Activated CD4-positive, alpha-beta T cell treated with anti-CD3 and anti-CD28 coated beads, Interleukin-2, amount 50 U/mL, for 48 hours (primary cell): ENCODE data around the gene PGGHG.

Source experiments
- DNase-seq, 2 experiments: peaks; one replicate each; pipeline ENCODE4 v3.0.0-alpha.2; 2020

Gene PGGHG

DNA sequence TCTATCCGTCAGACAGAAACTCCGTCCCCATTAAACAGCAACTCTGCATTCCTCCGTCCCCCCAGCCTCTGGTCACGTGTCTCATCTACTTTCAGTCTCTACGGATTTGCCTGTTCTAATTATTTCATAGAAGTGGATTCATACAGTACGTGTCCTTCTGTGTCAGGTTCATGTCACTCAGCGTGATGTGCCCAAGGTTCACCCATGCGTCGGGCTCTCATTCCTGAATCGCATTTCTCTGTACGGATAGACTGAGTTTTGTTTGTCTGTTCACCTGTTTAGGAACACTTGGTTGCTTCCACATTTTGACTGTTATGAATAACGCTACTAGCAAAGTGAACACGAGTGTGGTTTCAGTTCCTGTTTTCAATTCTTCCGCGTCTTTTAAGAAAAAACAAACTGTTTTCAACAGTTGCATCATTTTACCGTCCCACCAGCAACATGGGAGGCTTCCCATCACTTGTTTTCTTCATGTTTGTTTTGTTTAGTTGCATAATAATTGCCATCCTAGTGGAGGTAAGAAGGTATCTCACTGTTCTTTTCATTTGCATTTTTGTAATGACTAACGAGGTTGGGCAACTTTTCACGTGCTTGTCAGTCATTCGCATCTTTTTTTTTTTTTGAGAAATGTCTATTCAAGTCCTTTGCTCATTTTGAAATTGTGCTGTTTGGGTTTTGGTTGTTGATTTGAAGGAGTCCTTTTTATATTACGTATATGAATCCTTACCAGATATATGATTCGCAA, 19.6 kb upstream of the PGGHG start:
- DNase-seq: peak; percentile 45 to 63

DNA sequence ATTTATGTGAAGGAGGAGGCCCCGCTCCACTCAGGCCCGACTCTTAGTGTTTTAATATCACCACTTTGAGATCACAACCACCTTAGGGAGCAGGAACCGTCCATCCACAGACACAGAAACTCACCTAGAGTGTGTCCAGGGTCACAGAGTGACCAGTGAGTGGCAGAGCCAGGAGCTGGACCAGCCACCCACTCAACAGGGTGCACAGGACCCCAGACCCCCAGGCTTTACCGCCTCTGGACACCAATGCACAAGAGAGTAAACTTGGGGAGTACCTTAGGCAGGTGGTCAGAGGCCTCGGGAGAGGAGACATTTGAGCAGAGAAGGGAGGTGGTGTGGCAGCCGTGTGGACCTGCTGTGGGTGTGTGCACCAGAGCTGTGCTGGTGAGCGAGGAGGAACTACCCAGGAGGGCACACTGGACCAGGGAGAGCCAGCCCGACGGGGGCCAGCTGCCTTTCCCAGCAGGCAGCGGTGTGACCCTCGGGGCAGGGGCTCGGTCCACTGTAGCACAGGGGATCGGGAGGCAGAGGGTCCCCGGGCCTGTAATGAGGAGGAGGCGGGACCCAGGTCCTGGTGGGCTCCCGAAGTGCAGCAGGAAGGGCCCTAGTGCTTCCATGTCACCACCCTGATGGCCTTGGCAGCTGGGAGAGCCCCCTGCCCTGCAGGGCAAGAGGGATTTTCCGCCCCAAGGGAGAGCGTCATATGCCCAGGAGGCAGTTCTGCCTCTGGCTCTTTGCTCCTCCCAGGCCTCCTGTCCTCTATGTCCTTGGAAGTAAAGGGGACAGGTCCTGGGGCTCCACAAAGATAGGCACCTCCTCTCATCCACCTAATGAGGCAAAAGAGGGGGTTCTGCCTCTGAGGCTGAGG, 18.2 kb upstream of the PGGHG start:
- no peak for DNase-seq

GRCh38 chr11:271319-271715, 17.6 kb upstream of the PGGHG start:
- no peak for DNase-seq

DNA sequence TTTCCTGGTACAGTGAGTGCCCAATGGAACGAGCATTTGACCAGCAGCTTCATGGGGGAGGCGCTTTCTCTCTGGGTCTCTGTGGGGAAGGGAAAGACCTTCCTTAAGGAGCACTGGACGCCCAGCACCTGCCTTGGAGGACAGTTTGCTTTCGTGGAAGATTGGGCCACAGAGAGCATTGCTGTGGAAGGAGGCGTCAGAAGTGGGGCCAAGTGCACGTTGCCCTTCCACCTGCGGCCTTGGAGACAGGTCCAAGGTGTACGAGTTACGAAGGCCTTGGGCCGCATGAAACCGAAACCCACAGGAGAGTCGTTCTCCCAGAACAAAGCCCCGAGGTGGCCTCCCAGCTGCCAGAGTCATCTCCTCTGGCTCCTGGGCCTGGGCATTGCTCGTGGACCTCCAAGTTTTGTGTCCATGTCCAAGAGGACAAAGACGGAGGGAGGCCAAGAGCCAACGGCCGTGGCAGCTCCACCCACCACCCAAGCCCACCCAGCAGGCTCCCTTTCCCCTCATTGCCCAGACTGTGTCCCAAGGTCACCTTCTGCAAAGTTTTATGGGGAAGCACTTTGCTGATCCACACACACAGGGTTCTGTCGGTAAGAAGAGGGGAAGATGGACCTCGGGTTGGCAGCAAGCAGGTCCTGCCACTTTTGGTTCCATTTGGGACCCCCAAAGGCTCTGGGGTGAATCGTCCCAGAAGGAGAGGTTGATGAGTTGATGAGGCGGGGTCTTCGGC, 16.6 kb upstream of the PGGHG start:
- no peak for DNase-seq

GRCh38 chr11:272931-273198, 16.1 kb upstream of the PGGHG start:
- DNase-seq: no peak

DNA sequence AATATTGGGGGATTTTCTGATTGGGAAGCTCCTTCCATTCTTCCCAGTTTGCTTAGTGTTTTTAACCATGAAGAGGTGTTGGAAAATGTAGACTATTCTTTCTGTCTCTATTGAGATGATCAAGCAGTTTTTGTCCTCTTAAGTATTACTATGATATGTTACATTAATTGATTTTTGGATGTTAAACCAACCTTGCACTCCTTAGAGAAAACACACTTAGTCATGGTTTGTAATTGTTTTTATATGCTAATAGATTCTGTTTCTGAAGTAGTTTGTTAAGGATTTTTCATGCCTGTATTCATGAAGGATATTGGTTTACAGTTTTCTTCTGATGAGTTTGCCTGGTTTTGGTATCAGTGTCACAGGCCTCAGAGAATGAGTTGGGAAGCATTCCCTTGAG, 12.7 kb upstream of the PGGHG start:
- no peak for DNase-seq

GRCh38 chr11:278001-278951, 10.7 kb upstream of the PGGHG start, which contains the start of gene NLRP6:
TSS of gene NLRP6 (plus strand) at chr11:278407. CDS start at chr11:278570, 163 bp downstream.
- peak in 1 of 2 experiments; percentile 5 for DNase-seq

GRCh38 chr11:279040-279965, 9.6 kb upstream of the PGGHG start:
- peak in 1 of 2 experiments; percentile 9 for DNase-seq

GRCh38 chr11:279966-280705, 8.8 kb upstream of the PGGHG start:
- peak in 1 of 2 experiments; percentile 44 for DNase-seq

GRCh38 chr11:280706-281485, 8.0 kb upstream of the PGGHG start:
- peak in 1 of 2 experiments; percentile 43 for DNase-seq

DNA sequence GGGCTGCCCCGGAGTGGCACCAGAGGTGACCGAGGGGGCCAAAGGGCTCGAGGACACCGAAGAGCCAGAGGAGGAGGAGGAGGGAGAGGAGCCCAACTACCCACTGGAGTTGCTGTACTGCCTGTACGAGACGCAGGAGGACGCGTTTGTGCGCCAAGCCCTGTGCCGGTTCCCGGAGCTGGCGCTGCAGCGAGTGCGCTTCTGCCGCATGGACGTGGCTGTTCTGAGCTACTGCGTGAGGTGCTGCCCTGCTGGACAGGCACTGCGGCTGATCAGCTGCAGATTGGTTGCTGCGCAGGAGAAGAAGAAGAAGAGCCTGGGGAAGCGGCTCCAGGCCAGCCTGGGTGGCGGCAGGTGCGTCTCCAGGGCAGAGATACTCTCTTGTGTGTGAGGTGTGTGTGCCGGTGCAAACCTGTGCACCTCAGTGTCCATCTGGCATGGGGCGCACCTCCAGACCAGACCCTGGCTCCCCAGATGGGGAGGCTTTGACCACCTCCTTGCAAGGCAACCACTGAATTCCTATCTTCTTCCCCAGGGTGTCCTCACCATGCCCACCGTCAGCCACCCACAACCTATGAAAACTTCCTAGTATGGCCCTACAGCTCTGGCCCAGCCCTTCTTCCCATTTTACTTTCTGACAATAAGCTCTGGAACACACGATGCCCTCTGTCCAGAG, 7.3 kb upstream of the PGGHG start:
- no peak for DNase-seq

GRCh38 chr11:282171-282570, 6.8 kb upstream of the PGGHG start:
- no peak for DNase-seq

GRCh38 chr11:282630-283360, 6.1 kb upstream of the PGGHG start:
- DNase-seq: no peak

DNA sequence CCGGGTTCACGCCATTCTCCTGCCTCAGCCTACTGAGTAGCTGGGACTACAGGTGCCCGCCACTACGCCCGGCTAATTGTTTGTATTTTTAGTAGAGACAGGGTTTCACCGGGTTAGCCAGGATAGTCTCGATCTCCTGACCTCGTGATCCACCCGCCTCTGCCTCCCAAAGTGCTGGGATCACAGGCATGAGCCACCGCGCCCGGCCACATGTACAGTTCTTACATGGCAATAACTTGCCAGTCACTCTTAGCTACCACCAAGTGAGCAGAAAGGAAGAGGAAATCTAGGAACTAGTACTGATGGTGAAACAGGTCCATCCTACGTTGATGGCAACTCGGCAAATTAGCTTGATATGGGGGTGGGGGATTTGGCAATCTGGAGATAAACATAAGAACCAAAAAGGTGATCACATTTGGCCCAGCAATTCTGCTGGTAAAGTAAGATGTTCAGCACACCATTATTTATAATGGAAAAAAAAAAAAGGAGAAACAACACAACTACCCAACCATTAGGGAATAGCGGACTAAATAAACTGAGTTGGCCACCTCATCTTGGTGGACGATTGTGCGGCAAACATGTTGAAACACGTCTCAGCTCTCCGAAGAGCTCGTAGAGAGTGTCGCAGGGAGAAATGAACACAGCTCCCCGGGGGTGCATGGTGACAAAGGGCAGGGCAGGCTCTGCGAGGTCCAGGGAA, 5.4 kb upstream of the PGGHG start:
- DNase-seq: no peak

GRCh38 chr11:284105-285020, 4.6 kb upstream of the PGGHG start:
- DNase-seq: no peak
